ENCODE results near the gene ZNF525.

GRCh38 chr19:53389571-53389970 lies 24.1 kb downstream of the ZNF525 start:
- TF ChIP-seq CTCF (conservative IDR thresholded peaks at IDR 0.05) (no peak), ZFX (IDR thresholded peaks at IDR 0.05) (no peak)
